Fibroblast of lung (primary cell): ENCODE measurements around the gene CORO1C.

Source experiments
- CTCF ChIP-seq, 2 donors: IDR thresholded peaks in 1 of 2; conservative IDR thresholded peaks in 1 of 2; 1 replicate in 1 of 2; 2 replicates in 1 of 2; pipeline ENCODE4 v1.5.1; 2011 to 2012; ENCODE audit warnings: low read length in 2 of 2, control low read depth in 1 of 2, inconsistent platforms in 1 of 2, low read depth in 1 of 2, mild to moderate bottlenecking in 1 of 2
- EZH2 ChIP-seq: IDR thresholded peaks from 2 replicates; pipeline ENCODE4 v1.5.1; 2012; ENCODE audit warnings: low read length, control low read depth, mild to moderate bottlenecking; ENCODE audit errors: missing control alignments

- TF ChIP-seq CTCF (conservative IDR thresholded peaks at IDR 0.05 in 1 of 2, IDR thresholded peaks at IDR 0.05 in 1 of 2; ENCODE audit: low read depth in 1 of 2, low read length in 2 of 2) (no peak), EZH2 (no peak)
Observed at GRCh38 chr12:108753976-108754375, 22.7 kb upstream of the CORO1C start.
